NCI-H748 (cell line): ENCODE data around the gene SRSF8.
"Not testable (repeated sequence)": the region's sequence is repeated elsewhere in the genome, so short reads cannot be mapped to it uniquely, and the experiment has no call there.

Source experiments
- DNase-seq: peaks from one replicate; lab custom pipeline; 2025; ENCODE audit not compliant: unreplicated experiment; lab: John Stamatoyannopoulos, UW

The SRSF8 gene

GRCh38 chr11:95066716-95067038 is at the start of gene SRSF8:
Gene SRSF8 (plus strand): TSS chr11:95066919. CDS start chr11:95067227, 308 bp downstream.
- DNase-seq: peak; percentile 83

DNA sequence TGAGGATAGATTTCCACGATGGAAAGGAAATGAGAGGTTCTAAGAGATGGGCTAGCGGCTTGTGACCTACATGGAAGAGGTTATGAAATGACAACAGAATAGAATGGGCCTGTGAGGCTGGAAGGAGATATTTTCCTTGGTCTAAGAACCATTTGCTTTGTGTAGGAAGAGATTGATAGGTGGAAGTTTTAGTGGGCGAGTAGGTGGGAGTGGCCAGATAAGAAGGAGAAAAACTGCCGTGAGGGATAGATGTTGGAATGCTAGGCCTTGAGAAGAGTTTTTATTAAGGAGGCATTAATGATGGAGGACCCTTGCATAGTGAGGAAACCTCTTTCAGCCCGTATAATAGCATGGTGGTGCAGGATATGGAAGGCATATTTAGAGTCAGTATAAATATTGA is 45.3 kb upstream of the SRSF8 start:
- DNase-seq: not testable (repeated sequence)

DNA sequence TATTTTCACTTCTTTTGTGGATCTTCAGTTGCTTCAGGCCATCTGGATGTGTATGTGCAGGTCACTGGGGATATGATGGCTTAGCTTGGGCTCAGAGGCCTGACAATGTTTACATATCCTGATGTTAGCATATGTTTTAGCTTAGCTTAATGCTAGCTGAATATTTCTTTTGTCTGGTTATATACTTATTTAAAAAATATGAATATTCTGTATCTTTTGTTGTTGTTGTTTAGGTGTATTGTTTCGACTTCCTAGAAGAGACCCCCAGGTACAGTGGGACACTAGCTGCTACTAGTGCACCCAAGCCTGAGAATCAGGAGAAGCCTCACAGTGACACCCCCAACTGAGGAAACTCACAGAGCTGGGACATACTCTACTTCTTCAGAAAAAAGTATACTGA is 41.8 kb upstream of the SRSF8 start, which contains the start of gene KDM4E:
Gene KDM4E, plus strand, starts transcription at position 301 of the 400 bp plus-strand sequence. CDS start 300 bp downstream, outside the sequence.
- no peak for DNase-seq

GRCh38 chr11:95025594-95025993 is 41.1 kb upstream of the SRSF8 start:
- DNase-seq: not testable (repeated sequence)

DNA sequence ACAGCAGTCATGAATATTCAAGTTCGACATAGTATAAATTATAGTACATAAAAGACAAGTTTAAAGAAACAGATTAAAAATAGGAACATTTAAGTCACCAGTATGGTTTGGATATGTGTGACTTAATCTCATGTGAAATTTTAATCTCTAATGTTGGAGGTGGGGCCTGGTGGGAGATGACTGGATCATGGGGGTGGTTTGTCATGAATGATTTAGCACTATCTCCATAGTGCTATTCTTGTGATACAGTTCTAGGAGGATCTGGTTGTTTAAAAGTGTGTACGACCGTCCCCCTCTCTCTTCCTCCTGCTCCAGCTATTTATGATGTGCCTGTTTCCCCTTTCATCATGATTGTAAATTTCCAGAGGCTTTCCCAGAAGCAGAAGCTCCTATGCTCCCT is 38.4 kb upstream of the SRSF8 start:
- DNase-seq: no peak

DNA sequence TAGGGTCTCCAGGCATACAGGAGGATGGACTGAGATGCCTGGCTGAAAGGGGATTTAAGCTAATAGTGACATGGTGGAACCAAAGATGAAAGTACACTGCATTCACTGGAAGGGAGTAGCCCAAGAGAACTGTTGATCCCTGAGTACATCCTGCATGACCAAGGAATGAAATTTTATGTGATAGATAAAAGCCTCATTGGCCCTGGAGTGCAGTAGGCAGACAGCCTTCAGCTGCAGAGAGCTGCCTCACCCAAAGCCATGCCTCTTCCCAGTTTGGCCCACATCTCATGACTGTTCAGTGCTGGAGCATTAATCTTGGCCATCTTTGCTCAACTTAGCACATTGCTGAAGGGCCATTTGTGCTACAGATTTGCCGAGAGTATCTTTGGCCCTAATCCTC is 33.7 kb upstream of the SRSF8 start:
- no peak for DNase-seq

DNA sequence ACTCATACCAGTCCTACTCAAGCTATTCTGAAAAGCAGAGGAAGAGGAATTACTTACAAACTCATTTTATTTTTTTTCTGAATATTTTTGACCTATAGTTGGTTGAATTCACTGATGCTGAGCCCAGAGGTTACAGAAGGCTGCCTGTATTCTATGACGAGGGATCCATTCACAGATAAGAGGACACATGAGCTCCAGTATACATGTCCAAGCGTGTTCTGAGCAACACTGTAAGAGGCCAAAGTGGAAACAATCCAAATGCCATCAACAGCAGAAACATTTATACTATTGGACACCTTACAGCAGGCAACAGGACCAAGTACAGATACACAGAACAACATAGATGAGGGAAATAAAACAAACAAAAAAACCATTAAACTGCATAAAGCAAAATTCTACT is 31.4 kb upstream of the SRSF8 start:
- DNase-seq: no peak

DNA sequence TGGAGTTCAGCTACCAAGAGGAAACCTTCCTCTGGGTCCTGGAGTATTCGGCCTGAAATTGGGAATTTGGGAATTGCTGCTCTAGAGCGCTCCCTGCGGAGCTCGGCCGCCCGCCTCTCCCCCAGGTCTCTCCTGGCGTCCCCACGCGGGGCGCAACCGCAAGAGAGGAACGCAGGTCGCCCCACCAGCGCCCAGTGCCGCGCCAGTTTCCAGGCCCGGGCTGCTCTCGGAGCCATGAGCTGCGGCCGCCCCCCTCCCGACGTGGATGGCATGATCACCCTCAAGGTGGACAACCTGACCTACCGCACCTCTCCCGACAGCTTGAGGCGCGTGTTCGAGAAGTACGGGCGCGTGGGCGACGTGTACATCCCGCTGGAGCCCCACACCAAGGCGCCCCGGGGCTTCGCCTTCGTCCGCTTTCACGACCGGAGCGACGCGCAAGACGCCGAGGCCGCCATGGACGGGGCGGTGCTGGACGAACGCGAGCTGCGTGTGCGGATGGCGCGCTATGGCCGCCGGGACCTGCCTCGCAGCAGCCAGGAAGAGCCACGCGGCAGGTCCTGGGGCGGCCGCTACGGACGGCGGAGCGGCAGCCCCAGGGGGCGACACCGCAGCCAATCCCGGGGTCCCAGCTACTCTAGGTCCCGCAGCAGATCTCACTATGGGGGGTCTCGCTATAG is 29.2 kb upstream of the SRSF8 start:
- not testable (repeated sequence) for DNase-seq

GRCh38 chr11:95042239-95042638 is 24.5 kb upstream of the SRSF8 start:
- no peak for DNase-seq

DNA sequence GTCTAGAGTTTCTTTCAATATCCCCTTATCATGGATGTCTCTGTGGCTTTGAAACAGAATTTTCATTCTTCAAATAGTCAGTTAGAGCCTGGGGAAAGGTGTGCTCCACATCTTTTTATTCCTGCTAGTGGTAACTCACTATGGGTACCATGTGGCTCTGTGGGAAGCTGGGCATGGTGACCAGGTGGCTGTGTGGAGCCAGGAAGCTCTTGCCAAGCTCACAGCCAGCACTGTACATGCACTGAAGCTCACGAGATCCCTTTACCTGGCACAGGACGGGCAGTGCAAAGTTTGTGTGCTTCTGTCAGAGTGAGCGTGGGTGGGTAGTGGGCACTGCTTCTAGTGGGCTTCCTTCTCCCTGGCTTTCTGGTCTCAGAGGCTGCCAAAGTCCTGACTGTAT is 23.8 kb upstream of the SRSF8 start:
- no peak for DNase-seq

DNA sequence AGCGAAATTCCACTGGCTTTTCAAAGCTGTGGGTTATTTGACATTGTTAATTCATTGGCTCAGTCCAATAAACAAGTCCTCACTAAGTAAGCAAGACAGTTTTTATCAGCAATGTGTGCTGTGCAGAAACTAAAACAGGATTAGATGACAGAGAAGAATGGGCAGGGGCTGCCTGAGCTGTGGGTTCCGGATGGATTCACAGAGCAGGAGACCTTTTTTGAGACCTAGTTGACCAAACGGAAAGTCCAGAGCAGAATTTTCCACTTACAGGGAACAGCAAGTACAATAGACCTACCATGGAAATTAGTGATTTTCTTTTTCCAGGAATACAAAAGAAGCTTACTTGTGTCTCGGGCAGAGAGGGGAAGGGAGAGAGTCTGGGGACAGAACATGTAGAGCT is 22.7 kb upstream of the SRSF8 start:
- DNase-seq: no peak

GRCh38 chr11:95045812-95046211 is 20.9 kb upstream of the SRSF8 start:
- DNase-seq: no peak

GRCh38 chr11:95049122-95049521 is 17.6 kb upstream of the SRSF8 start, which contains the start of gene KDM4F:
Gene KDM4F (plus strand): TSS chr11:95049422.
- not testable (repeated sequence) for DNase-seq

GRCh38 chr11:95050595-95051202 is 16.0 kb upstream of the SRSF8 start:
- no peak for DNase-seq

GRCh38 chr11:95054356-95054755 is 12.4 kb upstream of the SRSF8 start:
- DNase-seq: no peak

- no peak for DNase-seq
Measured at GRCh38 chr11:95055283-95055897, 11.3 kb upstream of the SRSF8 start.

DNA sequence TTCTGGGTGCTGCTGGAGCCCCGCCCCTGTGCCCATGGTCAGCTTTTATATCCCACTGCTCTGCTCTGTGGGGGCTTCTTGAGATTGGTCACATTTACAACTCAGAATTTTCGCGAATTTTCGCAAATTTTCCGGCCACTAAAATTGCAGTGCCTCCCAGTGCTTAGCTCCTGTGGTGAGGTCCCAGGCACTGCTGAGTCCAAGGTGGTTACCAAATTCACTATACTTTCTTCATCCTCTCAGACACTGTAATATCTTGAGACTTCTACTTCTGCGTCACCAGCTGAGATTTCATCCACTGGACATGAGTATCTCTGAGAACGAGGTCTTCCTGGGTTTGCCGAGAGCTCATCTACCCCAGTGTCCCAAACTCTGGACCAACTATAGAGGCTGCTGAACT is 8.8 kb upstream of the SRSF8 start:
- DNase-seq: no peak

DNA sequence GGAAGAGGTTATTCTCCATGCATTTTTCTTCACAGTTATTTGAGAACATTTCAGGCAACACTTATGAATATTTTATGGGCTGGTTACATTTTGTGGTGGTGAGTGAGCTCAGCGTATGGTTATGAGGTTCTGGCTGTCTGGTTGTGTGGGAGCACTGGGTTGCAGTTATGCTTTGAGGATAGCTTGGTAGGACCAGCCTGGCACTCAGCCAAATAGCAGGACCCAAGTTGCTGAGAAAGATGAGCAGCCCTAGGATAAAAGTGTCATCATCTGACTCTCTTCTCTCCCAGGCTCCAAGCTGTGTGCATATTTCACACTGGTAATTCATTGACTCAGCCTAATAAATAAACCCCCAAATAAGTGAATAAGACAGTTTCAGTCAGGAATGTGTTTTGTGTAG is 8.1 kb upstream of the SRSF8 start:
- DNase-seq: no peak

DNA sequence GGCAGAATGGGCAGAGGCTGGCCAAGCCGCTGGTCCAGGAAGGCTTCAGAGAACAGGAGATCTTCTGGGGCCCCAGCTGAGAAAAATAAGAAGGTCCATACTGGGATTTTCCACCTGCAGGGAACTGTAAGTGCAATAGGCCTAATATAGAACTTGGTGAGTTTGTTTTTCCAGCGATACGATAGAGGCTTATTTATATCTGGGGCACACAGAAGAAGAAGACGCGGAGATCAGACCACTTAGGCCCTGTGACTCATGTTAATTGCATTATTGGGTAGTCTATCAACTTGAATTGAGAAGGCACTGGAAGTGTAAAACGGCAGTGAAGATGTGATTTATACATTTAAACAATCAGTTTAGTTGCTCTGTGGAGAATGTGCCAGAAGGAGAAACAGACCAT is 7.7 kb upstream of the SRSF8 start:
- no peak for DNase-seq

GRCh38 chr11:95065336-95065735 is 1.4 kb upstream of the SRSF8 start:
- peak; percentile 29 for DNase-seq

- DNase-seq: peak; percentile 85
Measured at GRCh38 chr11:95067039-95067840, 521 bp downstream of the SRSF8 start.

GRCh38 chr11:95067841-95068219 is 1.1 kb downstream of the SRSF8 start:
- DNase-seq: no peak
